GM12878 (cell line): Measurements from ENCODE around the gene TMEM209.

ENCODE experiments used
- MEF2A ChIP-seq: IDR thresholded peaks from 2 replicates; pipeline ENCODE4 v1.6.1; 2011; ENCODE audit warnings: low read depth, mild to moderate bottlenecking, low read length, moderate library complexity; ENCODE audit not compliant: insufficient read depth
- MTA2 ChIP-seq: fragments of 450-650 bp; IDR thresholded peaks from 2 replicates; pipeline ENCODE4 v1.6.1; 2016; ENCODE audit warnings: low read depth, mild to moderate bottlenecking, moderate library complexity
- POLR2A ChIP-seq: IDR thresholded peaks from 2 replicates; pipeline ENCODE4 v1.6.1; 2011; ENCODE audit warnings: low read depth, mild to moderate bottlenecking, low read length

DNA sequence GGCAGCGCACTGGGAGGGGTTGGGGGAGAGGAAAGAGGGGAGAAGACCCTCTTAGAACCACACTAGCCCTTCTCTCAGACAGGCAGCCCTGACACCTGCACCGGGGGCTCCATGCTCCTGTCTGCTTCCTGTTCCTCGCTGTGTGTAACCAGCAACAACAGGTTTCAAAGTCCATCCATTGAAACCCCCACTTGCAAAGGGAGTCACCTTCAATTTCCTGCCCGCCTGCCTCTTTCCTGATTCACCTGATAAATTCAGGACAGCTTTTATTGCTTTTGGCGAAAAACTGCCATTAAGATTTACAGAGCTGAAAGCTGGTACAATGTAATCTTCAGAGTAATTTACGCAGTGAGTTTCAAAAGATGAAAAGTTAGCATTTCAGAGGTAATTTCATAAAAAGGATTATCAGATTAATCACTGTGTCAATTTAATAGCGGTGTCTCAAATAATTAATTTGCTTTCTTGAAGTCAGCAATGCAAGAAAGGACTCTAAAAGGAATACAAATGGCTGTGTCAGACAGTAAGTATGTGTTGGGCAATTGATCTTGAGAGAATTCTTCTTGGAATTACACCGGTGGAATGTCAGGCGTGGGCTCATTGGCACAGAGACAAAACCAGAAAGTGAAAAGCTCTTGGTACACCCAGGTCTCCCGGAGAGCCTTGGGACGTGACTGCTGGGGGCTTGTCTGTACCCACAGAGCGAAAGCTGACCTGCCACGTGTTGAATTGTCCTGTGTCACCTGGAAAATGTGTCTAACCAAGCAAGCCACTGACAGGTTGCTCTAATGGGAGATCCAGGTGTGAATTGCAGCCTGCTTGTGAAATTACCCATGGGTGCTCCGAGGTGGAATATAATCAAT lies 60.7 kb downstream of the TMEM209 start:
- TF ChIP-seq MTA2 = no peak
- TF ChIP-seq POLR2A = no peak
- no peak for TF ChIP-seq MEF2A
